ENCODE data around the gene RNU5B-1. TPM values are rescaled to one million over a fixed set of nuclear protein-coding genes. Genes with fewer than 3 reads are reported as not detected.
A peak's percentile ranks its signal among the peaks of the same experiment; 100 is the strongest.

RNU5B-1 gene
- total RNA-seq, 1 donor from 2014 or later, result not detected

DNA sequence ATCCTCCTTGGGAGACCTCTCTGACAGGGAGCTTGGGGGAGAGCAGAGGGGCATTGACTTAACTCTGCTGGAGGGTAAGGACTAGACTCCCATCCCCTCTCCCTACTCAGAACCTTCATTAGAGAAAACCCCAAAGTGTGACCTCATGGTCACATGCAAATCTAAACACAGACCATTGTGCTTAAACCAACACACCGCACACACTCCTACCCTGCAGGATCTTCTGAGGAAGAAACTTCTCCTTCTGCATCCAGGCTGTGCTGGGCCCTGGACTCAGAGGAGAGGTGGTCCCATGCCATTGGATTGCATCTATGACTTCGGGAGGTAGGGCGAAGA, 17.0 kb upstream of the RNU5B-1 start:
- Mint-ChIP-seq H3K4me1 (peaks cover 31% of the 10 kb centered on the region), H3K4me3 (peak overlapping the region; percentile 85), H3K27ac (peak overlapping the region; percentile 90), H3K27me3 (no peaks in the 10 kb centered on the region), H3K36me3 (ENCODE audit: low read depth) (peaks cover 6% of the 10 kb centered on the region), H3K9me3 (no peaks in the 10 kb centered on the region)
- intact Hi-C loops (cut with micrococcal nuclease), result loop anchor here (1.0 to 10.0 kb wide), 5 partner anchors 8 to 1135 kb away; partner anchors contain the start of genes PIF1, RAB11A and SPG21
- CTCF ChIA-PET, result interaction anchor here (1.0 to 1.8 kb wide), 2 partner anchors 10 to 13 kb away, joined by 4 to 9 read pairs; no protein-coding TSS in a partner anchor
- no peak for DNase-seq
- no peak for ATAC-seq (ENCODE audit: low read depth)
- no peak for TF ChIP-seq CTCF (IDR thresholded peaks at IDR 0.05)
- POLR2A ChIA-PET, result interaction anchor here (1.0 to 5.0 kb wide), 8 partner anchors 9 to 154 kb away, joined by 3 to 186 read pairs (median 9); partner anchors contain the start of genes CLPX, PDCD7, RNU5A-1 and RNU5B-1

DNA sequence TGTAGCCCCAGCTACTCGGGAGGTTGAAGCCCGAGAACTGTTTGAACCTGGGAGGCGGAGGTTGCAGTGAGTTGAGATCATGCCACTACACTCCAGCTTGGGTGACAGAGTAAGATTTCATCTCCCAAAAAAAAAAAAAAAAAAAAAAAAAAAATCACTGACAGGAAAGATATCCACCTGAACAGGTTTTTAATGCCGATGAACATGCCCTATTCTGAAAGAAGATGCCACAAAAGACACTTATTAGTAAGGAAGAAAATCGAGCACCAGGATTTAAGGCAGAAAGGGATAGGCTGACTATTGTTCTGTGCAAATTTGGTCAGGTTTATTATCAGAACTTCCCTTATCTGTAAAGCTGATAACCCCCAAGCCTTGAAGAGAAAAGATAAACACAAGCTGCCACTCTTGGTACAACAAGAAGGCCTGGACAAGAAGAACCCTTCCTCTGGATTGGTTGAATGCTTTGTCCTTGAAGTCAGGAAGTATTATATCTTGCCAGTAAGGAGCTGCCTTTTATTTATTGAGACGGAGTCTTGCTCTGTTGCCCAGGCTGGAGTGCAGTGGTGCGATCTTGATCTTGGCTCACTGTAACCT, 15.1 kb upstream of the RNU5B-1 start:
- no peaks in the 10 kb centered on the region for H3K9me3 Mint-ChIP-seq
- CTCF ChIA-PET, result no interaction called here
- no peak for ATAC-seq (ENCODE audit: low read depth)

GRCh38 chr15:65290228-65290627, 14.2 kb upstream of the RNU5B-1 start:
- intact Hi-C loops (cut with micrococcal nuclease), result no loop called here
- H3K27me3 Mint-ChIP-seq, result no peaks in the 10 kb centered on the region
- ATAC-seq (ENCODE audit: low read depth) (no peak), DNase-seq (no peak)
- no peaks in the 10 kb centered on the region for H3K36me3 Mint-ChIP-seq (ENCODE audit: low read depth)
- ChIA-PET POLR2A (no interaction called here), CTCF (no interaction called here)
- H3K4me1 Mint-ChIP-seq, result peaks cover 35% of the 10 kb centered on the region
- TF ChIP-seq CTCF (IDR thresholded peaks at IDR 0.05), result no peak
- H3K9me3 Mint-ChIP-seq, result no peaks in the 10 kb centered on the region
- no peak overlapping the region for H3K27ac Mint-ChIP-seq
- no peak overlapping the region for H3K4me3 Mint-ChIP-seq

More for the DNA sequence above, 15.1 kb upstream of the RNU5B-1 start:
- Mint-ChIP-seq H3K27ac (no peak overlapping the region), H3K36me3 (ENCODE audit: low read depth) (no peaks in the 10 kb centered on the region), H3K27me3 (no peaks in the 10 kb centered on the region), H3K4me3 (no peak overlapping the region), H3K4me1 (peaks cover 36% of the 10 kb centered on the region)
- intact Hi-C loops (cut with micrococcal nuclease), result loop anchor here (5.0 to 10.0 kb wide), 3 partner anchors 302 to 578 kb away; partner anchors contain the start of genes PIF1, RAB11A and SPG21
- no peak for TF ChIP-seq CTCF (IDR thresholded peaks at IDR 0.05)
- no peak for DNase-seq
- POLR2A ChIA-PET, result interaction anchor here (1.3 kb wide), 1 partner anchor 15 kb away, joined by 12 read pairs; the partner anchor contains the start of gene RNU5B-1

GRCh38 chr15:65292938-65293518, 11.4 kb upstream of the RNU5B-1 start:
- Mint-ChIP-seq H3K4me3 (no peak overlapping the region), H3K36me3 (ENCODE audit: low read depth) (peaks cover 1% of the 10 kb centered on the region), H3K9me3 (no peaks in the 10 kb centered on the region), H3K27ac (peak overlapping the region; percentile 4), H3K4me1 (peaks cover 35% of the 10 kb centered on the region), H3K27me3 (no peaks in the 10 kb centered on the region)
- CTCF ChIA-PET, result no interaction called here
- no peak for ATAC-seq (ENCODE audit: low read depth)
- POLR2A ChIA-PET, result interaction anchor here (0.7 to 7.5 kb wide), 2 partner anchors 12 to 463 kb away, joined by 3 to 123 read pairs; partner anchors contain the start of gene RNU5B-1
- intact Hi-C loops (cut with micrococcal nuclease), result no loop called here
- TF ChIP-seq CTCF (IDR thresholded peaks at IDR 0.05), result no peak
- no peak for DNase-seq

GRCh38 chr15:65298731-65299130, 5.7 kb upstream of the RNU5B-1 start:
- DNase-seq (no peak), ATAC-seq (ENCODE audit: low read depth) (no peak)
- POLR2A ChIA-PET, result interaction anchor here (1.1 to 4.2 kb wide), 3 partner anchors 12 to 244 kb away, joined by 3 to 121 read pairs (median 11); partner anchors contain the start of gene PARP16
- Mint-ChIP-seq H3K36me3 (ENCODE audit: low read depth) (peaks cover 1% of the 10 kb centered on the region), H3K27me3 (no peaks in the 10 kb centered on the region), H3K9me3 (no peaks in the 10 kb centered on the region), H3K27ac (no peak overlapping the region), H3K4me3 (no peak overlapping the region), H3K4me1 (peaks cover 49% of the 10 kb centered on the region)
- no peak for TF ChIP-seq CTCF (IDR thresholded peaks at IDR 0.05)
- CTCF ChIA-PET, result interaction anchor here (1.4 to 1.6 kb wide), 2 partner anchors 244 to 265 kb away, joined by 6 to 7 read pairs; no protein-coding TSS in a partner anchor
- intact Hi-C loops (cut with micrococcal nuclease), result loop anchor here (5.0 kb wide), 1 partner anchor 306 kb away; no protein-coding TSS in a partner anchor

Data from activated B cell treated with CpG ODN at 0.5 μM for 24 hours (primary cell).